Measurements from ENCODE around the gene ARL6IP5.

Gene ARL6IP5

GRCh38 chr3:69085833-69086722, 1.3 kb downstream of the ARL6IP5 start:
- DNase-seq (ENCODE audit: low read depth): peak; percentile 65

- DNase-seq (ENCODE audit: low read depth): no peak
These were observed 2.5 kb downstream of the ARL6IP5 start for GRCh38 chr3:69087030-69087791.

- no peak for DNase-seq (ENCODE audit: low read depth)
These were observed 3.3 kb downstream of the ARL6IP5 start for GRCh38 chr3:69088063-69088462.

GRCh38 chr3:69090021-69090420, 5.3 kb downstream of the ARL6IP5 start:
- DNase-seq (ENCODE audit: low read depth): no peak

GRCh38 chr3:69091389-69092029, 6.8 kb downstream of the ARL6IP5 start:
- no peak for DNase-seq (ENCODE audit: low read depth)

- DNase-seq (ENCODE audit: low read depth): no peak
These were observed 7.3 kb downstream of the ARL6IP5 start for GRCh38 chr3:69092030-69092516.

GRCh38 chr3:69094467-69095205, 9.9 kb downstream of the ARL6IP5 start:
- DNase-seq (ENCODE audit: low read depth): no peak

GRCh38 chr3:69095636-69096035, 10.9 kb downstream of the ARL6IP5 start:
- no peak for DNase-seq (ENCODE audit: low read depth)

GRCh38 chr3:69096299-69096698, 11.6 kb downstream of the ARL6IP5 start:
- DNase-seq (ENCODE audit: low read depth): no peak

- no peak for DNase-seq (ENCODE audit: low read depth)
These were observed 12.8 kb downstream of the ARL6IP5 start for GRCh38 chr3:69097407-69098086.

- DNase-seq (ENCODE audit: low read depth): no peak
These were observed 14.8 kb downstream of the ARL6IP5 start for GRCh38 chr3:69099576-69099975.

- DNase-seq (ENCODE audit: low read depth): no peak
These were observed 17.6 kb downstream of the ARL6IP5 start for GRCh38 chr3:69102384-69102783.

GRCh38 chr3:69103123-69103522, 18.4 kb downstream of the ARL6IP5 start:
- no peak for DNase-seq (ENCODE audit: low read depth)

- no peak for DNase-seq (ENCODE audit: low read depth)
These were observed 19.8 kb downstream of the ARL6IP5 start for GRCh38 chr3:69104586-69104985.

- no peak for DNase-seq (ENCODE audit: low read depth)
These were observed 20.6 kb downstream of the ARL6IP5 start for GRCh38 chr3:69105320-69105719.

- no peak for DNase-seq (ENCODE audit: low read depth)
These were observed 23.1 kb downstream of the ARL6IP5 start for GRCh38 chr3:69107841-69108240.

- DNase-seq (ENCODE audit: low read depth): no peak
These were observed 24.1 kb downstream of the ARL6IP5 start for GRCh38 chr3:69108811-69109210.

GRCh38 chr3:69110941-69111546, 26.3 kb downstream of the ARL6IP5 start:
- DNase-seq (ENCODE audit: low read depth): no peak

GRCh38 chr3:69113536-69113935, 28.8 kb downstream of the ARL6IP5 start:
- no peak for DNase-seq (ENCODE audit: low read depth)

GRCh38 chr3:69115731-69116130, 31.0 kb downstream of the ARL6IP5 start:
- no peak for DNase-seq (ENCODE audit: low read depth)

GRCh38 chr3:69116162-69116561, 31.4 kb downstream of the ARL6IP5 start:
- no peak for DNase-seq (ENCODE audit: low read depth)

Data from stimulated activated CD8-positive, alpha-beta memory T cell treated with anti-CD3 and anti-CD28 coated beads, Interleukin-12 subunit alpha, Interleukin-12 subunit beta, amount 100 ng/mL, for 1 hour (primary cell).